ENCODE data around the gene C1QTNF12.

GRCh38 chr1:1253972-1254666 lies 7.6 kb upstream of the C1QTNF12 start:
- no peak for TF ChIP-seq POLR2A (IDR thresholded peaks at IDR 0.05)
- no peak for TF ChIP-seq CTCF (IDR thresholded peaks at IDR 0.05)

All from breast epithelium (tissue), 3 donors.